NCI-H446 treated with DMSO at 0.1 percent for 48 hours (cell line): Measurements from ENCODE around the gene ZNF24.

Experiments used
- DNase-seq: peaks from one replicate; lab custom pipeline; 2025; lab: John Stamatoyannopoulos, UW

The ZNF24 gene

DNA sequence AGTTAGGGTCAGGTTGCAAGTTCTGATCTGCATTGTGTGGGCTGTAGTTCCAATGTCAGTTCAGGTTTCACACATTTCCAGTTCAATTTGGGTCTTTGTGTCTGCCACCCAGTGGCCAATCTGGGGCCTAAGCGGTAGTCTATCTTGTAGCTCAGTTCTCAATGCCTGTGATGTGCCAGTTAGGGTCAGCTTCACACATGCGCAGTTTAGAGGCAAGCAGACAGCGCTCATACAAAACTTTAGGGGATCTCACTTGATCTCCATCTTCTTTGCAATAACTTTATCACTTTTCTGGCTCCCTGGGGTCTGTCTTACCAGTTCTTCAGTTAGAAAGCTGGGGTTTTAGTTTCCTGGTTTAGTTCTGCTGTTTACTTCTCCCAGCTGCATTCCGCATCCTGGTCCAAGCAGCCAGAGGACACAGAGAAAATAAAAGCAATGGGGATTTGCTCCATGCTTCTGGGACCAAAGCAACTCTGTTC, 11.0 kb upstream of the ZNF24 start:
- DNase-seq, result peak; percentile 59

- DNase-seq, result no peak
Observed at GRCh38 chr18:35352778-35353177, 8.6 kb upstream of the ZNF24 start.

GRCh38 chr18:35352283-35352682, 8.1 kb upstream of the ZNF24 start:
- DNase-seq, result no peak

DNA sequence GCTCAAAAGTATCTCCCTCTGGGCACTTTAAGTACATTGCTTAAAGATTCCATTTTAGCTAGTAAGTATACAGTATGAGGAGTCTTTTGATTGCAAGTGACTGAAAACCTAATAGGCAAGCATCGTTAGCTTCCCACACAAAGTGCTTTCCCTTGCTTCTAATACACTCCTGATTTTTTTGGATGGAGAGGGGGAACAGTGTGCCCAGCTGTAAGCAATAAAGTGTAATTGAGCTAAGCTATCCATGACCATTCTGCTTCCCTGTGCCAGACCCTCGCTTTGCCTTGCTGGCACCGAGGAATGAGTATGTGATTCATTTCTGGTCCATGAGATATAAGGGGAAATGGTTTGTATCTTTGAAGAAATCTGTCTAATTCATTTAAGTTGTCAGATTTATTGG, 3.8 kb upstream of the ZNF24 start:
- DNase-seq, result no peak

DNA sequence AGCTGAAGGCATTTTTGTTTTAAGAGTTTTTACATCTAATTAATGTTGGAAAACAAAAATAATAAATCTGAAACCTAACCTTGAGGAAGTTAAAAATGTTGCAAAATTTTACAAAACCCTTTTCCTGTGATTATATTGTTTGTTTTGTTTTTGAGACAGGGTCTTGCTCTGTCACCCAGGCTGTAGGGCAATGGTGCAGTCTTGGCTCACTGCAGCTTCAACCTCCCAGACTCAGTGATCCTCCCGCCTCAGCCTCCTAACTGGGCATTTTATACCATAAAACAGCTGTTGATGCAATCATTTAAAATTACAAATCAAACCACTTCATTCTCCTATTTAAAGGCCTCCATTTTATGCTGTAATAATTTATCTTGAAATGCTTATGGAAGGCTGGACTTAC, 1.7 kb upstream of the ZNF24 start:
- no peak for DNase-seq

- no peak for DNase-seq
Observed at GRCh38 chr18:35345460-35345921, 1.3 kb upstream of the ZNF24 start.

DNA sequence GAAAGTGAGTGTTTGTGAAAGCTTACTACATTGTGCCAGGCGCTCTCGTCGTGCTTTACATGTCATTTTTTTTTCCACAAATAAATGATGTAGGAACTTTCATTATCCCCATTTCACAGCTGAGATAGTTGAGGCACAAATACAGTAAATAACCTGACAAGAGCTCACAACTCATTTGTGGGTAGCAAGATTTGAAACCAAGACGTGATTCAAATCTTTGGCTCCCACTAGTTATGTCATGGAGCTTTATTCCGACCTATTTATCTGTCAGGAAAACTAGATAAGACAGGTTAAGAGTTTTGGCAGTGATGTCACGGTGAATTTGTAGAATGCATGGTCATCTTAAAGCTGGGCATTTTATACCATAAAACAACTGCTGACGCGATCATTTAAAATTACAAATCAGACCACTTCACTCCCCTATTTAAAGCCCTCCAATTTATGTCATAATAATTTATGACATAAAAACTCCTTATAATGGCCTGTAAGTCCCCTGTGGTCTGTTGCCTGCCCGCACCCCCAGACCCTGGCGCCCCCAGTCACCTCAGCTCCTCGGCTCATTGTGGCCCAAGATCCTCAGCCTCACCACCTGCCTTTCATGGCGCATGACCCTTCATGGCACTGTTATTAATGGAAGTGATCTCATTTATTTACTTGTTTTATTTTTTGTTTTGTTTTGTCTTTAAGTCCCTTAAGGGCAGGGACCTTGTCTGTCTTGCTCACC, 678 bp upstream of the ZNF24 start:
- DNase-seq, result no peak

DNA sequence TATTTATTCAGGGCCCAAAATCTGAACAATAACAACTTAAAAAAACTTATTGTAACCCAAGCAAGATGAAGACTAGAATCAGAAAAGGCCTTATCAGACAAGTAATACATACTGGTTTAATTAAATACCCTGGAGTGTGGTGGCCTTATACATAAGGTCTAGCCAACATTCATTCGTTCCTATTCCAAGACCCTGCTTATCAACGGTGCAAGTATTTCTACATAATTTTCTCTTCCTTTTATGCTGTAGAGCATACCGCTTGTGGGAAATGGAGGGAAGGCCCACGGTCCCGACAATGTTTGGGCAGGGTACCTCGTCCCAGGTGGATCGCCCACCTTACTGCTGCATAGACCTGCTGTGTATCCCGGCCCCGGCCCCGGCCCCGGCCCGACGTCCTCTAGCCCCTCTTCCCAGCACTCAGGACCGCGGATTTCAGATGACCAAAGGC, 708 bp downstream of the ZNF24 start:
- DNase-seq, result no peak

DNA sequence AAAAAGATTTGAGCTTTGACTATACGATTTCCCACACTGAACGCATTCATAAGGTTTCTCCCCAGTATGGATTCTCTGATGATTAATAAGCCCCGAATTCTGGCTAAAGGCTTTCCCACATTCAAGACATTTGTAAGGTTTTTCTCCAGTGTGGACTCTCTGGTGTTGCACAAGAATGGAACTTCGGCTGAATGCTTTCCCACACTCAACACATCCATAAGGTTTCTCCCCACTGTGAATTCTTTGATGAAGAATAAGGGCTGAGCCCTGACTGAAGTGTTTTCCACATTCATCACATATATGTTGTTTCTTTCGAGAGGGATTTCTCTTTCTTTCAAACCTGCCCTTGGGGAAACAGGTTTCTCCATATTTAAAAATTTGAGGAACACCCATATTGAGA, 6.9 kb downstream of the ZNF24 start:
- no peak for DNase-seq

- DNase-seq, result no peak
Observed at GRCh38 chr18:35335866-35336265, 8.4 kb downstream of the ZNF24 start.

DNA sequence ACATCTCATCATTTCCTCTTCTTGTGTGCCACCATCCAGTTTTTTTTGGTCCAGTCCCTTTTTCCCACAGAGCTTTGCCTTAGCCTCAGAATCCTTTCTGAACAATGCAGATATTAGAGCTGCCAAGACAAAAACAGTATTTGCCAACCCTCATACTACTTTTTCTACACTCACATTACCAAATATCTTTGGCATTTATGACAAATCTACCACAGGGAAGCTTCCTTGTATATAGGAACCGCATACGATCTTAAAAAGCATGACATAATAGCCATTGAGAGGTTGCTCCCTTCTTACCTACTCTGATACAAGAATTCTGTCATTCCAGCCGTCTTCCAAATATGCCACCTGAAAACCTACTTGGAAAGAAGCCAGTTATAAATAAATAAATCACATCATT, 9.4 kb downstream of the ZNF24 start:
- DNase-seq, result no peak

GRCh38 chr18:35334212-35334611, 10.0 kb downstream of the ZNF24 start:
- no peak for DNase-seq

- DNase-seq, result no peak
Observed at GRCh38 chr18:35331367-35332087, 12.7 kb downstream of the ZNF24 start.

- DNase-seq, result no peak
Observed at GRCh38 chr18:35328868-35329267, 15.4 kb downstream of the ZNF24 start.

DNA sequence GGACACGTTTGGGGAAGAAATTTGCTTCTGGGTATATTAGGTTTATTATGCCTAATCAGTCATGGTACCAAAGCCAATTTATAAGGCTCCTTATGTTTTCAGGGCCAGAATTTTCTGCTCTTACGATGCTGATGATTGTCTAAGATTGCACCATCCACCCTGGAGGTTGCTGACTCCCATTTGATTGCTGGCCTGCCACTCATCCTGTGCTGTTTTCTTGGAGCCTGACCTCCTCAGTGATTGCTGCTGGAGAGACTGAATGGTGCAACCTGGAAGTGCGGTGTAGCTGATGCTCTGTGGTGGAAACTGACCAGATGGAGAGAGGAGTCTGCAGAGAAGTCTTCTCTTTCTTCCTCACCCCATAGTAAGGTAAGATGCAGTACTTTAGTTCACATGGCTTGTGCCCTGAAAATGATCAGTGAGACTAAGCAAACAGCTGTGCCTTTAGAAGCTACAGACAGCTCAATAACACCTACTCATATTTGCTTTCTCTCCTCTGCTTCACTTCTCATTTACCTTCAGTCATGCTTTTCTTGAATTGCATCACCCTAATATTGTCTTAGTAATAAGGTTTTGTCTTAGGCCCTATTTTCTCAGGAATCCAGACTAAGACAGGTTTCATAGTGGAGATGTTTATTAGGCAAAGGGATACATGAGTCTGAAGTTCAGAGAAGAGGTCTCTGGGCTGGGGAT, 17.4 kb downstream of the ZNF24 start:
- no peak for DNase-seq

GRCh38 chr18:35324926-35325655, 19.1 kb downstream of the ZNF24 start:
- DNase-seq, result no peak

GRCh38 chr18:35322486-35323458, 21.4 kb downstream of the ZNF24 start:
- no peak for DNase-seq

- no peak for DNase-seq
Observed at GRCh38 chr18:35311496-35311895, 32.7 kb downstream of the ZNF24 start.

GRCh38 chr18:35306588-35307250, 37.5 kb downstream of the ZNF24 start:
- no peak for DNase-seq

GRCh38 chr18:35303610-35304009, 40.6 kb downstream of the ZNF24 start:
- DNase-seq, result no peak
